Amniotic stem cell (primary cell): ENCODE results near the gene KCNQ5.

ENCODE experiments used
- DNase-seq: peaks from one replicate; lab custom pipeline; 2025; lab: John Stamatoyannopoulos, UW

The KCNQ5 gene

DNA sequence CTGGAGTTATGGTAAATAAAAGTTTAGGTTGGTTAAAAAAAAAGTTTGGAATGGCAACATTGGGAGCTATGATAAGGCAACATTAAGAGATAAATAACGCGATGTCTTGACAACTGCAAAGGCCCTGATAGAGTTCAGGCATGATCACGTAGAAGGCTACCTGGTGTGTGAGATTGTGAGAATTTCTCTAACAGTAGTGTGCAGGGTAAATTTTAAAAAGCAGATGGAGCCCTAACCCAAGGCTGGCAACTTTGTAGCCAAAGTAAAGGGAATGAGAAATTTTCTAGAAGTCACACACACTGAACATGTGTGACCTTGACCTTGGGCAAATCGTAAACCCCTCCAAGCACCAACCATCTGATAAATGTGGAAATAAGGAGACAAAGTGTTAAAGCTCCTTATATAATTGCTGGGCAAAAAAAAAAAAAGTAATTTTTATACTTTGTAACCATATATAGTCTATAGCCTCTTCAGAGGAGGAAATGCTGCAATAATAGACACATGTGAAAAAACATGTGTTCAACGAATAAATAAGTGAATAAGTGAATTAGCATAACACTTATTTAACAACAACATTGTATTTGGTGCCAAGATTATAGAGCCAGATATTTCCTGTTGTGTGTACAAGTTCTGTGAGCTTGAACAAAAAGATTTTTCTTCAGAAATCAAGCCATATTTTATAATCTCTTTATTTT, 18.2 kb downstream of the KCNQ5 start:
- no peak for DNase-seq

DNA sequence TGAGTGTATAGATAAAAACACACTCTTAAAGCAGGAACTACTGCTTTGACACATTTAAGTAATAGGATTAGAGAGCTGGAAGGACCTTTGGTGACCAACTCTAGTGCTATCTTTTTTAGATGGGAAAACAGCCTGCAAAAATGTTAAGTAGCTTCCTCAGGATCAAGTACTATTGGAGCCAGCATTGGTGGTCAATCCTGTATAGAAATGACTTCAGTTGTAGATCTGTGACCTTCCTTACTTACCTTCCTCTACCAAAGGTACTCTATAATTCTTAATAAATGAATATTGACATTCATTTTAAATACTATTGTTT, 18.7 kb downstream of the KCNQ5 start:
- no peak for DNase-seq

DNA sequence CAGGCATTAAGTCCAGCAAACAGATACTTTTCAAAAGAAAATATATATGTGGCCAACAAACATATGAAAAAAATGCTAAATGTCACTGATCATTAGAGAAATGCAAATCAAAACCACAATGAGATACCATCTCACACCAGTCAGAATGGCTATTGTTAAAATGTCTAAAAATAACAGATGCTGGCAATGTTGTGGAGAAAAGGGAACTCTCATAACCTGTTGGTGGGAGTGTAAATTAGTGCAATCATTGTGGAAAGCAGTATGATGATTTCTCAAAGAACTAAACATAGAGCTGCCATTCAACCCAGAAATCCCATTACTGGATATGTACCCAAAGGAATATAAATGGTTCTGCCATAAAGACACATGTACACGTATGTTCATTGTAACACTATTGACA, 20.6 kb downstream of the KCNQ5 start:
- DNase-seq = no peak

DNA sequence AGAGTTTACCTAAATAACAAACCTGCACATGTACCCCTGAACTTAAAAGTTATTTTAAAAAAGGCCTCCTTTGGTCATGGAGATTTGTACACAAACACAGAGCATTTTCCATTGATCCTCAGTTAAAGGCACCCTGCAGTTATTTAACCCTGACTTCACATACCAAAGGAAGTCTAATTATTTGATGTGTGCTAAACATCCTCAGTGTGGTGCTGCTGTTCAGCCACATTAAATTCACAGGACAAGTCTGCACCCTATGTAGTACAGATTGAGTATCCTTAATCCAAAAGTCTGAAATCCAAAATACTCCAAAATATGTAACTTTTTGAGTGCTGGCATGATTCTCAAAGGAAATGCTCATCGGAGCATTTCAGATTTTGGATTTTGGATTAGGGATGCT, 21.4 kb downstream of the KCNQ5 start:
- DNase-seq = no peak

DNA sequence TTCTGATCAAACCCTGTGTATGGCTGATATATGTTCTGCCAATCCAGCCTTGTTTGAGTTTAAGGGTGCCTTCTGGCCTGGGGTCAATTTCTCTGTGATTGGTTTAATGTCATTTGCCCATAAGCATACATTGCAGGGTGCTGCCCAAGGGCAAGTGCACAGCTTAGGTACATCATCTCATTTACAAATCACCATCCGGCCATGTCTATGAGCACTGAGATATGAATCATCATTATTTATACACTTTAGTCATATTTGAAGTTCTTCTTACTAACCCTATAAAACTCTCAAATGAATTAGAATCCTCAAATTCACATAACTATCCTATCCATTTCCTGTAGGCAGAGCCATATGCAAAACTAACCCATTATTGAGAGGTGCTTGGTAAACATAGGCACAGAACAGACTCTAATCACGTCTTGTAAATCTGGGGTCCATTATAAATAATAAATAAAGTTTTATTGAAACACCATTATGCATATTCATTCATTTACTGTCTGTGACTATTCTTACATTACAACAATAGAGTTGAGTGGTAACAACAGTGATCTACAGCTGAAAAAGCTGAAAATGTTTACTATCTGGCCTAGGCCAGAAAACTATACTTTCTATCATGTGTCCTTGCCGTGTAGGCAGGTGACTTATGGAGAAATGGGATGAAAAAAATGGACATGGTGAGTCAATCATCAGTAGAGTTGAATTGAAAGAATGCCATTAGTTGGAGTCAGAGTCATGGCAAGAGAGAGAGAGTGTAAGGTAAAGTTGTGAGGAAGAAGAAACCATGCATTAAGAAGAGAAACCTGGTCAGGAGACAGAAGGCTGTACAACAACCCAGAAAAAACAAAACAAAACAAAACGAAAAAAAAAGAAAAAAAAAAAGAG, 25.0 kb downstream of the KCNQ5 start:
- DNase-seq = no peak

DNA sequence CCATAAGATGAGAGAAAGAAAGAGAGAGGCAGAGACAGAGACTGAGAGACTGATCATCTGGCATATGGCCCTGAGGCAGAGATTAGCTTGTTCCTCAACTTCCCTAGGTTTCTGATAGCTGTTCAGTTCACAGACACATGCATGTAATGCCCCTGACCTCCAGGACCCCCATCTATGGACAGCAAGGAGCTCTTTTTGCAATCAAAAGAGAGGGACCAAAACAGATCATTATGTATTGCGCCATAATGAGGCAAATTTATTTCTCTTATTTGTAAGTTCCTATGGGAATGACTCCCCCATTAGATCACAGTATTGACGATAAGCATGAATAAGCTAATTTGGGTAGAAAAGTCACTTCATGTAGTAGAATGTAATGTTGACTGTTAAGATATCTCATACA, 25.6 kb downstream of the KCNQ5 start:
- no peak for DNase-seq

DNA sequence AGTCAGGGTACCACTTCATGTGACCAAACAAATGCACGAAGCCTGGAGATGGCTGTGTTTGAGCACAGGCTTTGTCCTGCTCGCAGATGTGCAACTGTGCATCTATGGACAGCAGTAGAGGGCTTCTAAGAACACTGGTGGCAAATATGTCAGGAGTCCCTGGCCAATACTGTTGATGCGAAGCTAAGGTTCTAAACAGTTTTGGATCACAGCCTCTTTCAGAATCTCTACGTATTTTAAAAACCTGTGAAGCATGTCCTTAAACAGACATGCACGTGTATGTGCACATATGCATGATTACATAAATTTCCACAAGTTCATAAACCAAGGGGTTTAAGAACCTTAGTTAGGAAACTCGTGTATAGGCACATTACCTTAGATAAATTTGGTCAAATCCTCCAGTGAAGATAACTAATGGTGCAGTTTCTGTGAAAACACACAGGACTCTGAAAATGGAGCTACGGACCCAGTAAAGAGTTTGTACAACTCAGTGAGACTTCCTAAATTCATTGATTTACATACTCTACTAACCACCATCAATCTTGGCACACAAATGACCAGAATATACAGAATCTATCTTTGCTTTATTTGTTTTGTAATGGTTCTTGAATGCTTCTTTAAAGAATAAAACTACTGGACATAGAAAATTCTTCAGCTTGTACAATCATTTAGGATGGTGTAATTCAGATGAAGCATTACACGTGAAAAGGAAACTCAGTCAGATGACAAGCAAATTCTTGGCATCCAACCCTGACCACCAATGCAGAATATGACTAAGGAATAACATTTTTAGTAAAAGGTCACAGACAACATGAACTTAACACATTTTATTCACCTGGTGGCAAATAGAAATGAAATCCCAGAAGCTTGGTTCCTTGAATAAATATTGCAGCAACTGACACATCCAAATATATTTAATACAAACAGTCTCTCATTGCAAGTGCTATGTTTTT, 27.4 kb downstream of the KCNQ5 start:
- peak; percentile 32 for DNase-seq

DNA sequence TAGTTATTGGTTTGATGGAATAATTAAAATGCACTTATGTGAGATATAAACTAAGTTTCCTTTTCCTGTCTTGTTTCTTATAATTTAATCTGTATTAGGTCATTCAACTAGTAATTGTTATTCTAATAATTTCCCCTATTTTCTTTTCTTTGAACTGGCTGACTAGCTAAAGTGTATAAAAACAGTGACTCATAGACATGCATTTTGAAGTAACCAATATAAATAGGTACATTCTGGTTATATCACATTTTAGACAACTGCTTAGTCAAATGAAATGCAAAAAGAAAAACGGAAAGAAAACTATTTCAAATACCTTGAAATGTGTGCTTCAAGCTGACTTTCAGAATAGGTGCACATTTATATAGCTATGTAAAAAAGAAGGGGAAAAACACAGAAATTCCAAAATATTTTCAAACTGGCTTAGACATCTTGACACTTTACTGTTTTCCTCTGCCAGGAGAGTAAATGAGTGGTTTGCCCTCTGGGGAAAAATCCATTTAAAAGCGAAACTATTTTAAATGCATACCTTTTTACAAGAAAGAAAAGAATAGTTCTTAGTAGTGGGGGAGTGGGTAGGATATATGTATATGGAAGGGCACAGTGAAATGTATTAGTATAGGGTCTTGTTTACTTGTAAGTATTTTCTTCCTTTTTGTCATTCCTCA, 28.3 kb downstream of the KCNQ5 start:
- no peak for DNase-seq

DNA sequence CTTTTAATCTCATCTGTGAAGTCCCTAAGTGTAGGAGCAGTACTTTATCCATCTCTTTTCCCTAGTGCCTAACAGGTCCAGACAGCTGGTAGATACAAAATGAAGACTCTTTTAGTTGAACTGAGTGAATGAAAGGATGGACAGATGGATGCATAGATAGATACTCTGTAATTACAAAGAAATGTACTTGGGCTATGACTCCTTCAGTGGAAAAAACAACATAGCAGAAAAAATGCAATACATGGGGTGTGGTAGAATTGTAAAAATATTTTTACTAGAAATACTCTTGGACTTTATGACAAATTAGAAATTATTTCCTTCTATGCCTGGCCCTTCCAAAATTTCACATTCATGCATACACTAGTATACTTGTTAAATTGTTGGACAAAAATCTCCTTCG, 29.3 kb downstream of the KCNQ5 start:
- peak; percentile 19 for DNase-seq

DNA sequence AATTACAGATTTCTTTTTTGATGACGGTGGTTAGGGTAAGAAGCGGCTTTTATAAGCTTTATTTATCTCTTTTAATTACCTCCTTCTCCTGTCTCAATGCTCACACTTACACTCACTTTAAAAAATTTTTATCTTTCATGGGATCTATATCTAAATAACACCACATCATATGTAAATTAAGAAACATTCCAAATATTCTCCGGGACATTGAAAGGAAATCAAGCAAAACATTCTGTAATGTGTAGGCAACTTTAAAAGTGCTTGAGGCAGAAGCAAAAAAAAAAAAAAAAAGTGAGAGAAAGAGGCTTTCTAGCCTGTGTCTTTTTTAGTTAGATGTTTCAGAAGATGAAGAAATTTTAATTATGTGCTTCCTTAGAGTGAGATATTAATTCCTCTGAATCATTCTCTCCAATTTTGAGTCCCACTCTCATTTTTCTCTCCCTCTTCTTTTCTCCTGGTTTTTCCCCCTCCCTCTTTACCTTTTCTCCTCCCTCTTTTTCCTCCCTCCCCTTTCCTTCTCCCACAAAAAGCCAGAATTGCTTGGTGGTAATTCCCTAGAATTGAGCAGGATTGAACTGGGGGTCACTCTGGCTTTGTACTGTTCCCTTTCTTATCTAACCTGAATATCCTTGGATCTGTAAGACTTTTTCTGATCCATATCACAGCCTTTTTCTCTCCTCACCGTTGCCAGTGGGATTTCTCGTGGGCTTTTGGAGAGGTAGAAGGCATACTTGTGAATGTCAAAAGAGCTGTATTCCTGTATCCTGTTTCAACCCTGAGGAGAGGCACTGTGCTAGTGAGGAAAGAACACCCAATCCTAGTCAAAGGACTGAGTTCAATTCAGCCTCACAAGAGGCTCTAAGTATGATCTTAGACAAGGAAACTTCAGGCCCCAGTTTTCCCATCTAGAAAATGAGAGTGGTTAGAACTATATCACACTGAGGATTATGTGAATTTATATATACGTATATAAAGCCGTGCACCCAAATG, 30.4 kb downstream of the KCNQ5 start:
- no peak for DNase-seq

DNA sequence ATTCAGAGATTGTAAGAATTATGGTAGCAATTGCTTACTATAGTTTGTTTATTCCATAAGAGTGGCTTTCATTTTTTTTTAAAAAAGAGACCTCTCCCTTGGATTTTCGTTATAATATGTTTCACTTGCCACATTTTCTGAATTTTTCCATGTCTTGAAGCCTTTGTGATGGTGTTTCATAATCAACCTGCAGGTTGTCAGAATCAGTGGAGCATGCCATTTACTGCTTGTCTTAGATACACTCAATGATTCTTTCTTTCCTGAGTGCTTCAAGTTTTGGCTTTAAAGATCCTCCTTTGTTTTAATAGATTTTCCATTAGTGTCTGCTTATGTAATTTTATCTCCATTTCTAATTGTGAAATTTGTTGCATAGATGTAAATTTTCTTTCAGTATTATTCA, 31.2 kb downstream of the KCNQ5 start:
- DNase-seq = no peak

DNA sequence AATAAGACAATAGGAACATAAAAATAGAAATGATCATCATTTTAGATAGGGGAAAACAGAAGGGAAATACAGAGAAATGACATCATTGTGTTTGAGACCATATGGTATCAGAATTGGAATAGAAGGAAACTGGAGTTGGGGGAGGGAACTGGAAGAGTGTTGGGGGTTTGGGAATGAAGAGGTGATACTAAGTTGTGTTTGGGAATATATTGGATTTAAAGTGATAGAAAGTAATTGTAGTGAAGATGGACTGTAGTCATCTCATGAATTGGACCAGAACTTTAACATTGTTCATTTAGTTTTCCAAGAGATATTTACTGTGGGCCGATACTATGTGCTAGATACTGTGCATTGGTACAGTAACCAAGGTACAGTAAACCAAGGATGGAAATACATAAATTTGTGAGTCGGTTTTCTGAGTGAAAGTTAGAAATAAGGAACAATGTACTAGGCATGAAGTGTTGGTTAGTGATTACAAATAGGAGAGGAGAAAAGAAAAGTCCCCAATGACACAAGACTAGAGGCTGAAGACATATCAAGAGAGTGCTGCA, 32.3 kb downstream of the KCNQ5 start:
- no peak for DNase-seq

DNA sequence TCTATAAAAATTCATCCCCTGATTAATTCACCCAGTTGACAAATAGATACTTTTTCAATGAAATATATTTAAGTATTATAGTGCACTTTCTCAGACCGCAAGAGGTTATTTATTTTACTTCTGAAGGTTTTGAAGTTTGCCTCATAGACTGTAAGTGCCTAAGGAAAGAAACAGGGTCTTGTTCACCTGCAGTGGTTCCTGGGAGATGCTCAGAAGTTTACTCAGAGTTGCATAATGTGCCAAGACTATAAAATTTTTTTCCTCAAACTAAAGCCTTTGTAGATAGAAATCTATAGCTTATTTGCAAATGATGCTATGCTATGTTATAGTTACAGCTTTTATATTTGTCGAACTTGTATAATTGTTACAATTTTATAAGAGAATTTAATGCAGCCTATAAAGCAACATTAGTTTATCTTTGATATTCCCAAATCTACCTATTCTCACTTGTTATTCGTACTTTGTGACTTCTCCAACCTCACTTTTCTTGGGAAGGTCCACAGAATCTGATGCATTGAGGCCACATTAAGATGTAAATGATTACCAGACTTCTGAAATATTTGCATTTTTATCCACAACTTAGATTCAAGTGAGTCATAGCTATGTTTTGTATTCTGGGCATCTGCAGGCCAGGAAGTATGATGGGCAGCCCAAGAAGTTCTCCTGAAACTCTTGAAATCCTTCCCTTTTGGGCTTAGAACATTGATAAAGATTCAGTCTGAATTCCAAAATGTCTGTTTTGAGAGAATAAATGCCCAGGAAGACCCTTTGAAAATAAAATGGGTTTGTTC, 35.7 kb downstream of the KCNQ5 start:
- DNase-seq = no peak

DNA sequence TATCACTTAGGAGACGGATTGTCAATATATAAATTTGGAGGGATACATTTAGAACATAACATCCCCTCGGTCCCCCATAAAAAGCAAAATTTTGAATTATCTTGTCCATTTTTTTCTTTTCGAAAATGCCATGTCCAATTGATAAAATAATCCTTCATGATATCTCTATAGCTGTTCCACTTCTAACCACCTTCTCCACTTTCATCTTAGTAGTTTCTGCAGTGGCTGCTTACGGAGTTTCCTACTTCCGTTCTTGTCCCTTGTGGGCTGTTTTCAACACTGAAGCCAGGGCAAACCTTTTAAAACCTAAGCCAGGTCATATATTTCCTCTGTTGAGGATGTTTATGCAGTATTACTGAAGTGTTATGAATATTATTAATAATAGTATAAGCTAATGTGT, 37.9 kb downstream of the KCNQ5 start:
- DNase-seq = no peak

DNA sequence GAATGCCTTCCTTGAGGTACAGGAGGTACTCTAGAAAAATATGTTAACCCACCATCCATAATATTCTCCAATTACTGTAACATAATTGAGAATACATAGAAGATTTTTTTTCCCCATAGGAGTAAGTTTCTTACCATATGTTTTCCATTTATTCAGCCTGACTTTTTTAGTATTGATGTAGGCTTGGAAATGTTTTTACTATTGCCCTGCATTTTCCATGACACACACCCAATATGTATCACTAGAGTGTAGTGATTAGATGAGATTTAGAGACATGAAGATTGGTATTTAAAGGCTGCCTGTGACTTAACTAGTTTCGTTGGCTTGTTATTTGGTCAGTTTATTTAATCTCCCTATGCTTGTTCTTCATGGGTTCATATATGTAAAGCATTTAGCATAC, 39.5 kb downstream of the KCNQ5 start:
- no peak for DNase-seq

DNA sequence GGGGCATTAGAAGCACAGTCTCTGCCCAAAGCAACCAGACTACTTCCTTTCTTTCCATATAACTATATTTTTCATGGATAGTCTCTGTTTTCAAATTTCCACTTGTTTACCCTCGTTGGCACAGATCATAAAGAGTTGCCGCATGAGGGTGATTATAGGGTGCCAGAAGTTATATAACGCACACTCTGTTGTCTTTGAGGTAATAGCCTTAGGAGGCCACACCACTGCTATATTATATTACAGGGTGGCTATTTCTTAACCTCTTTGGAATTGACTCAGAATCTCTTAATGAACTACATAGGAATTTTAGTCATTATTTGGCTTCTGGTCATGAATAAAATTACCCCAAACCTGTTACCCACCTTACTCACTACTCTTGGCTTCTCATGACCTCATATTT, 43.7 kb downstream of the KCNQ5 start:
- no peak for DNase-seq

DNA sequence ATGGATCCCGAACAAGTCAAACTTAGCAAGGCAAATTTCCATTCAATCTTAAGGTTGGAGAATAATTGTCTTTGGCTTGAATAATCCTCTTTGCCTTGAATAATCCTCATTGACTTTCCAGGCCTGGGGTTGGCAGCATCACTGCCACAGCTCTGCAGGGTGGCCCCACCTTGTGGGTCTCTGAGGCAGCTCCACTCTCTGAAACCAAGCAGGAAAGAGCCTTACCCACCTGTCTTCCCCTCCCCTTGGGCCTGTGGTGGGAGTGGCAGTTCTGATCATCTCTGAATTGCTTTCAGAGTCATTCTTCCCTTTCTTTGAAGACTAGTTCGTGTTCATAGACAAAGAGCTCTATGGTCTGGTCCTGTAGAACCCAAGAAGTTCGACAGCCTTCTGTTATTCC, 47.5 kb downstream of the KCNQ5 start:
- no peak for DNase-seq

DNA sequence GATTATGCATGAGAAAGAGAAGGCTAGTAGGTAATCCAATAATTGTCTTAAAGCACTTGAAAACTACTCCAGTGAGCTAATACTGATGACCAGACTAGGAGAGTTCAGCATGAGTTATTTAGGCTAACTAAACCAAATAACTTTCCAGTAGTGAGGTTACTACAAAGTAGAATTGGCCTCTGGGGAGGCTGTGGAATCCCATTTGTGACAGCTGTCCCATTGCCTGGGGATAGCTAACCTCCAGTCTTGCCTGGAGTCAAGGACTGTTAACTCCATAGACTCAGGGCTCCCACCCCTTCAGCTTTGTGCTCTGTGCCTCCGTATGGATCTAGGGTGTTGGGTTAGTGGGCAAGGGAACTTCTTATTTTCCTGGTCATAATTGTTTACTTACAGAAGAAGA, 51.0 kb downstream of the KCNQ5 start:
- DNase-seq = no peak

DNA sequence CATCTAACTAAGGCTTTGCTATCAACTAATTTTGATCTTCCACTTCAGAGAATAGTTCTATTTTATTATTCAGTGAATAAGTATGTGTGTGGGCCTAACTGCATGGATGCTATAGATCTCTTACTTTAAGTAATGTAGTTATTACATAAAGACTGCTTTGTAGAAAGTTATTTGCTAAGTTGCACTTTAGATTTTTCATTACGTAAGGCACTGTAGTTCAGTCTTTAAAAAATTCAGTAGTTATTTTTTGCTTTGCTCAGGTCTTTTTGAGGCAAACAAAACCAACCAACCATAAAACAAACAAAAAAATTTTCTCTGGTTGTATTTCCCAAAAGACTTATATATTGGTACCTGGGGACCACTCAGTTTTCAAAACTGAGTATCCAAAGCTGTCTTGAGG, 53.0 kb downstream of the KCNQ5 start:
- no peak for DNase-seq

DNA sequence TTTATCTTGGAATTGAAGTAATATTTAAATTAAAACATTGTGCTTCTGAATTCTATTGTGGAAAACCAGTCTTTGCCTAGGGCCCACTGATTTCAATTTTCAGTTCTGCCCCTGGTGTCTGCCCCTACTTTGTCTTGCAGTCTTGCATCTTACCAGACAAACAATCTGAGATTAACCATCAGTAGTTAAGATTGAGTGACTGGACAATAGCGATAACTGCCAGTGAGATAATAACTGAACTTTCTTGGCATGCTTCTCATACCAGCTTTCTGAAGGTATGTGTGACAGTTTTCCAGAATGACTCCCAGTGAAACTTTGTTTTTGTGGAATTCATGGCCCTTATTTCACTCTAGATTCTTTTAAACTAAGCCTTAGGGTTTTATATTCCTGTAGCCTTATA, 53.5 kb downstream of the KCNQ5 start:
- no peak for DNase-seq
